ENCODE data around the gene PRUNE2. TPM values are rescaled to one million over a fixed set of nuclear protein-coding genes. Genes with fewer than 3 reads are reported as not detected.

The PRUNE2 gene
- total and polyA plus RNA-seq, 2 experiments from 2014 or later, result 0.46 to 4.1 TPM

GRCh38 chr9:76799473-76799872 is 106.4 kb downstream of the PRUNE2 start:
- Histone ChIP-seq H3K9me2 (replicated peaks; ENCODE audit: insufficient read depth) (no peaks in the 10 kb centered on the region), H3K27ac (peak overlapping the region; percentile 38)
- WGBS (ENCODE audit: low lambda C conversion rate, missing lambda C conversion rate), result 50% methylated on average over 1 of the region's 1 CpG

GRCh38 chr9:76798527-76798926 is 107.4 kb downstream of the PRUNE2 start:
- Histone ChIP-seq H3K4me2 (no peak overlapping the region), H3K4me3 (no peak overlapping the region), H3K79me2 (no peaks in the 10 kb centered on the region), H3K9me2 (replicated peaks; ENCODE audit: insufficient read depth) (no peaks in the 10 kb centered on the region), H3K9me3 (ENCODE audit: low read depth) (no peaks in the 10 kb centered on the region), H2AFZ (no peak overlapping the region), H3K4me1 (ENCODE audit: insufficient read depth) (peaks cover 4% of the 10 kb centered on the region), H3K36me3 (replicated peaks; ENCODE audit: insufficient read depth, low read depth) (no peaks in the 10 kb centered on the region), H3K27me3 (no peaks in the 10 kb centered on the region), H4K20me1 (ENCODE audit: insufficient read depth, poor library complexity, severe bottlenecking) (no peaks in the 10 kb centered on the region), H3K27ac (peak overlapping the region; percentile 38)
- no peak for DNase-seq (ENCODE audit: low spot score)
- TF ChIP-seq EZH2 (IDR thresholded peaks at IDR 0.05; ENCODE audit: borderline replicate concordance), result no peak
- TF ChIP-seq CTCF (IDR thresholded peaks at IDR 0.05; ENCODE audit: poor library complexity), result no peak
- TF ChIP-seq EZH2phosphoT487 (IDR thresholded peaks at IDR 0.05; ENCODE audit: low read depth, severe bottlenecking, unreplicated experiment), result no peak
- WGBS (ENCODE audit: low lambda C conversion rate, missing lambda C conversion rate), result 95% methylated on average over 2 of the region's 2 CpGs

More at GRCh38 chr9:76799473-76799872, 106.4 kb downstream of the PRUNE2 start:
- Histone ChIP-seq H3K4me2 (no peak overlapping the region), H3K4me1 (ENCODE audit: insufficient read depth) (peaks cover 13% of the 10 kb centered on the region), H3K4me3 (no peak overlapping the region), H3K79me2 (no peaks in the 10 kb centered on the region), H4K20me1 (ENCODE audit: insufficient read depth, poor library complexity, severe bottlenecking) (no peaks in the 10 kb centered on the region), H3K9me3 (ENCODE audit: low read depth) (no peaks in the 10 kb centered on the region), H2AFZ (no peak overlapping the region), H3K36me3 (replicated peaks; ENCODE audit: insufficient read depth, low read depth) (no peaks in the 10 kb centered on the region), H3K27me3 (no peaks in the 10 kb centered on the region)
- peak; percentile 27 for DNase-seq (ENCODE audit: low spot score)
- TF ChIP-seq EZH2 (IDR thresholded peaks at IDR 0.05; ENCODE audit: borderline replicate concordance) (no peak), CTCF (IDR thresholded peaks at IDR 0.05; ENCODE audit: poor library complexity) (no peak), EZH2phosphoT487 (IDR thresholded peaks at IDR 0.05; ENCODE audit: low read depth, severe bottlenecking, unreplicated experiment) (no peak)

- Histone ChIP-seq H3K4me3 (no peak overlapping the region), H3K4me2 (no peak overlapping the region), H3K9me2 (replicated peaks; ENCODE audit: insufficient read depth) (no peaks in the 10 kb centered on the region), H2AFZ (no peak overlapping the region), H3K79me2 (no peaks in the 10 kb centered on the region), H3K27ac (no peak overlapping the region), H3K4me1 (ENCODE audit: insufficient read depth) (no peaks in the 10 kb centered on the region), H3K36me3 (replicated peaks; ENCODE audit: insufficient read depth, low read depth) (no peaks in the 10 kb centered on the region), H3K27me3 (no peaks in the 10 kb centered on the region), H3K9me3 (ENCODE audit: low read depth) (no peaks in the 10 kb centered on the region), H4K20me1 (ENCODE audit: insufficient read depth, poor library complexity, severe bottlenecking) (no peaks in the 10 kb centered on the region)
- TF ChIP-seq EZH2 (IDR thresholded peaks at IDR 0.05; ENCODE audit: borderline replicate concordance) (no peak), CTCF (IDR thresholded peaks at IDR 0.05; ENCODE audit: poor library complexity) (no peak), EZH2phosphoT487 (IDR thresholded peaks at IDR 0.05; ENCODE audit: low read depth, severe bottlenecking, unreplicated experiment) (no peak)
- no peak for DNase-seq (ENCODE audit: low spot score)
- 89% methylated on average over 5 of the region's 5 CpGs for WGBS (ENCODE audit: low lambda C conversion rate, missing lambda C conversion rate)
Measured at GRCh38 chr9:76796296-76796695, 109.6 kb downstream of the PRUNE2 start.

Measured in hepatocyte (in vitro differentiated cells).